Measurements from ENCODE around the gene EXOC7.

EXOC7 gene

GRCh38 chr17:76137351-76138233, 34.0 kb upstream of the EXOC7 start:
- H2BK5ac ChIP-seq (ENCODE audit: low read depth, low read length, poor library complexity, severe bottlenecking): peak overlapping the region; percentile 50
- no peak overlapping the region for H2BK12ac ChIP-seq (ENCODE audit: low read length in 2 of 2)
- H3K36me3 ChIP-seq (ENCODE audit: control insufficient read depth in 1 of 2, insufficient read depth in 2 of 2, low read depth in 1 of 2, low read length in 2 of 2): no peaks in the 10 kb centered on the region
- no peak overlapping the region for H3K9ac ChIP-seq (ENCODE audit: low read length)
- H3K27ac ChIP-seq (ENCODE audit: low read length, poor library complexity, severe bottlenecking): peak overlapping the region; percentile 75
- H3K4me3 ChIP-seq (ENCODE audit: insufficient read depth in 1 of 2, low read depth in 1 of 2, low read length in 2 of 2): no peak overlapping the region
- no peak overlapping the region for H2AFZ ChIP-seq (ENCODE audit: low read depth, low read length)
- H3K27me3 ChIP-seq (ENCODE audit: control insufficient read depth in 1 of 2, insufficient read depth in 1 of 2, low read length in 2 of 2): peaks cover 3 to 98% of the 10 kb centered on the region in 2 experiments
- DNase-seq: no peak
- no peak overlapping the region for H3K14ac ChIP-seq (ENCODE audit: low read length in 2 of 2)
- peak overlapping the region; percentile 31 for H3K4me2 ChIP-seq (ENCODE audit: low read length, poor library complexity, severe bottlenecking)
- H2BK120ac ChIP-seq (ENCODE audit: low read depth, low read length): no peak overlapping the region
- 14% methylated on average over 54 of the region's 54 CpGs for WGBS
- no peak overlapping the region for H4K8ac ChIP-seq (ENCODE audit: low read length)
- peak overlapping the region; percentile 91 for H2AK5ac ChIP-seq (ENCODE audit: low read length, severe bottlenecking)
- no peak overlapping the region for H3K4ac ChIP-seq (ENCODE audit: low read depth in 1 of 2, low read length in 2 of 2)
- no peak overlapping the region for H3K18ac ChIP-seq (ENCODE audit: low read depth in 1 of 2, low read length in 2 of 2)
- H3K4me1 ChIP-seq (ENCODE audit: control insufficient read depth, insufficient read depth, low read depth, low read length): peaks cover 73% of the 10 kb centered on the region
- H4K91ac ChIP-seq (ENCODE audit: low read length): no peak overlapping the region
- no peaks in the 10 kb centered on the region for H3K9me3 ChIP-seq (ENCODE audit: control insufficient read depth, low read length)
- H2BK15ac ChIP-seq (ENCODE audit: low read depth, poor library complexity, severe bottlenecking): no peak overlapping the region
- no peaks in the 10 kb centered on the region for H3K79me1 ChIP-seq (replicated peaks; ENCODE audit: low read length, poor library complexity, severe bottlenecking)
- H3K23ac ChIP-seq (ENCODE audit: low read length in 2 of 2): no peak overlapping the region

GRCh38 chr17:76137001-76137350, 33.4 kb upstream of the EXOC7 start:
- H2BK12ac ChIP-seq (ENCODE audit: low read length in 2 of 2): no peak overlapping the region
- no peak for DNase-seq
- H3K4me1 ChIP-seq (ENCODE audit: control insufficient read depth, insufficient read depth, low read depth, low read length): peaks cover 73% of the 10 kb centered on the region
- H3K4ac ChIP-seq (ENCODE audit: low read depth in 1 of 2, low read length in 2 of 2): no peak overlapping the region
- H2AFZ ChIP-seq (ENCODE audit: low read depth, low read length): no peak overlapping the region
- H3K4me2 ChIP-seq (ENCODE audit: low read length, poor library complexity, severe bottlenecking): no peak overlapping the region
- no peak overlapping the region for H3K27ac ChIP-seq (ENCODE audit: low read length, poor library complexity, severe bottlenecking)
- no peaks in the 10 kb centered on the region for H3K9me3 ChIP-seq (ENCODE audit: control insufficient read depth, low read length)
- no peak overlapping the region for H3K14ac ChIP-seq (ENCODE audit: low read length in 2 of 2)
- H4K8ac ChIP-seq (ENCODE audit: low read length): no peak overlapping the region
- no peak overlapping the region for H3K23ac ChIP-seq (ENCODE audit: low read length in 2 of 2)
- H2BK5ac ChIP-seq (ENCODE audit: low read depth, low read length, poor library complexity, severe bottlenecking): no peak overlapping the region
- H3K9ac ChIP-seq (ENCODE audit: low read length): no peak overlapping the region
- no peak overlapping the region for H3K18ac ChIP-seq (ENCODE audit: low read depth in 1 of 2, low read length in 2 of 2)
- H2AK5ac ChIP-seq (ENCODE audit: low read length, severe bottlenecking): peak overlapping the region; percentile 91
- no peak overlapping the region for H4K91ac ChIP-seq (ENCODE audit: low read length)
- peaks cover 3 to 97% of the 10 kb centered on the region in 2 experiments for H3K27me3 ChIP-seq (ENCODE audit: control insufficient read depth in 1 of 2, insufficient read depth in 1 of 2, low read length in 2 of 2)
- H3K36me3 ChIP-seq (ENCODE audit: control insufficient read depth in 1 of 2, insufficient read depth in 2 of 2, low read depth in 1 of 2, low read length in 2 of 2): no peaks in the 10 kb centered on the region
- H2BK15ac ChIP-seq (ENCODE audit: low read depth, poor library complexity, severe bottlenecking): no peak overlapping the region
- 5% methylated on average over 7 of the region's 7 CpGs for WGBS
- no peak overlapping the region for H2BK120ac ChIP-seq (ENCODE audit: low read depth, low read length)
- H3K79me1 ChIP-seq (replicated peaks; ENCODE audit: low read length, poor library complexity, severe bottlenecking): no peaks in the 10 kb centered on the region
- no peak overlapping the region for H3K4me3 ChIP-seq (ENCODE audit: insufficient read depth in 1 of 2, low read depth in 1 of 2, low read length in 2 of 2)

GRCh38 chr17:76136276-76137000, 32.9 kb upstream of the EXOC7 start:
- Histone ChIP-seq H2AK5ac (ENCODE audit: low read length, severe bottlenecking) (peak overlapping the region; percentile 91), H3K36me3 (ENCODE audit: control insufficient read depth in 1 of 2, insufficient read depth in 2 of 2, low read depth in 1 of 2, low read length in 2 of 2) (no peaks in the 10 kb centered on the region)
- WGBS: 30% methylated on average over 16 of the region's 16 CpGs

GRCh38 chr17:76135810-76136188, 32.2 kb upstream of the EXOC7 start:
- H4K91ac ChIP-seq (ENCODE audit: low read length): no peak overlapping the region
- no peaks in the 10 kb centered on the region for H3K36me3 ChIP-seq (ENCODE audit: control insufficient read depth in 1 of 2, insufficient read depth in 2 of 2, low read depth in 1 of 2, low read length in 2 of 2)
- H3K27ac ChIP-seq (ENCODE audit: low read length, poor library complexity, severe bottlenecking): no peak overlapping the region
- no peak overlapping the region for H3K14ac ChIP-seq (ENCODE audit: low read length in 2 of 2)
- no peak overlapping the region for H2BK12ac ChIP-seq (ENCODE audit: low read length in 2 of 2)
- H2AK5ac ChIP-seq (ENCODE audit: low read length, severe bottlenecking): peak overlapping the region; percentile 28
- DNase-seq: no peak
- no peak overlapping the region for H3K4ac ChIP-seq (ENCODE audit: low read depth in 1 of 2, low read length in 2 of 2)
- no peak overlapping the region for H4K8ac ChIP-seq (ENCODE audit: low read length)
- no peak overlapping the region for H3K9ac ChIP-seq (ENCODE audit: low read length)
- H3K18ac ChIP-seq (ENCODE audit: low read depth in 1 of 2, low read length in 2 of 2): no peak overlapping the region
- no peak overlapping the region for H3K4me2 ChIP-seq (ENCODE audit: low read length, poor library complexity, severe bottlenecking)
- H3K4me1 ChIP-seq (ENCODE audit: control insufficient read depth, insufficient read depth, low read depth, low read length): peaks cover 69% of the 10 kb centered on the region
- no peaks in the 10 kb centered on the region for H3K79me1 ChIP-seq (replicated peaks; ENCODE audit: low read length, poor library complexity, severe bottlenecking)
- H2BK15ac ChIP-seq (ENCODE audit: low read depth, poor library complexity, severe bottlenecking): no peak overlapping the region
- no peak overlapping the region for H2AFZ ChIP-seq (ENCODE audit: low read depth, low read length)
- 18% methylated on average over 4 of the region's 8 CpGs for WGBS
- no peak overlapping the region for H3K4me3 ChIP-seq (ENCODE audit: insufficient read depth in 1 of 2, low read depth in 1 of 2, low read length in 2 of 2)
- H3K23ac ChIP-seq (ENCODE audit: low read length in 2 of 2): no peak overlapping the region
- H2BK5ac ChIP-seq (ENCODE audit: low read depth, low read length, poor library complexity, severe bottlenecking): no peak overlapping the region
- no peak overlapping the region for H2BK120ac ChIP-seq (ENCODE audit: low read depth, low read length)
- H3K9me3 ChIP-seq (ENCODE audit: control insufficient read depth, low read length): no peaks in the 10 kb centered on the region
- H3K27me3 ChIP-seq (ENCODE audit: control insufficient read depth in 1 of 2, insufficient read depth in 1 of 2, low read length in 2 of 2): peaks cover 3 to 99% of the 10 kb centered on the region in 2 experiments

More at GRCh38 chr17:76136276-76137000, 32.9 kb upstream of the EXOC7 start:
- no peaks in the 10 kb centered on the region for H3K79me1 ChIP-seq (replicated peaks; ENCODE audit: low read length, poor library complexity, severe bottlenecking)
- H2BK5ac ChIP-seq (ENCODE audit: low read depth, low read length, poor library complexity, severe bottlenecking): no peak overlapping the region
- H3K14ac ChIP-seq (ENCODE audit: low read length in 2 of 2): no peak overlapping the region
- no peak overlapping the region for H2BK12ac ChIP-seq (ENCODE audit: low read length in 2 of 2)
- H3K27ac ChIP-seq (ENCODE audit: low read length, poor library complexity, severe bottlenecking): no peak overlapping the region
- no peak overlapping the region for H2AFZ ChIP-seq (ENCODE audit: low read depth, low read length)
- no peak overlapping the region for H4K8ac ChIP-seq (ENCODE audit: low read length)
- H3K4me2 ChIP-seq (ENCODE audit: low read length, poor library complexity, severe bottlenecking): no peak overlapping the region
- no peak overlapping the region for H3K4me3 ChIP-seq (ENCODE audit: insufficient read depth in 1 of 2, low read depth in 1 of 2, low read length in 2 of 2)
- H3K4ac ChIP-seq (ENCODE audit: low read depth in 1 of 2, low read length in 2 of 2): no peak overlapping the region
- no peak overlapping the region for H2BK120ac ChIP-seq (ENCODE audit: low read depth, low read length)
- peaks cover 3 to 97% of the 10 kb centered on the region in 2 experiments for H3K27me3 ChIP-seq (ENCODE audit: control insufficient read depth in 1 of 2, insufficient read depth in 1 of 2, low read length in 2 of 2)
- no peak overlapping the region for H3K9ac ChIP-seq (ENCODE audit: low read length)
- no peak for DNase-seq
- H3K18ac ChIP-seq (ENCODE audit: low read depth in 1 of 2, low read length in 2 of 2): no peak overlapping the region
- H2BK15ac ChIP-seq (ENCODE audit: low read depth, poor library complexity, severe bottlenecking): no peak overlapping the region
- H3K9me3 ChIP-seq (ENCODE audit: control insufficient read depth, low read length): no peaks in the 10 kb centered on the region
- H3K4me1 ChIP-seq (ENCODE audit: control insufficient read depth, insufficient read depth, low read depth, low read length): peaks cover 74% of the 10 kb centered on the region
- H3K23ac ChIP-seq (ENCODE audit: low read length in 2 of 2): no peak overlapping the region
- no peak overlapping the region for H4K91ac ChIP-seq (ENCODE audit: low read length)

All from mesenchymal stem cell (in vitro differentiated cells and primary cell).